Thyroid gland (tissue), 4 donors: ENCODE measurements around the gene ZNRF1. TPM values are rescaled to one million over a fixed set of nuclear protein-coding genes. Genes with fewer than 3 reads are reported as not detected.
A peak's percentile ranks its signal among the peaks of the same experiment; 100 is the strongest.

Experiments used
- DNase-seq, 2 donors: peaks; one replicate each; pipeline ENCODE4 v3.0.0-alpha.2; 2019
- H3K27ac ChIP-seq, 3 donors: fragments of 200-600 bp; sonication (generic); 1 replicate in 2 of 3; 2 replicates in 1 of 3; pipeline ENCODE4 v1.5.1; 2016 to 2019; ENCODE audit warnings: mild to moderate bottlenecking in 1 of 3, moderate library complexity in 1 of 3
- H3K27me3 ChIP-seq: fragments of 200-600 bp; sonication (generic); one replicate; pipeline ENCODE4 v1.5.1; 2019
- H3K36me3 ChIP-seq, 2 donors: fragments of 200-600 bp; sonication (generic); one replicate each; pipeline ENCODE4 v1.5.1; 2016 to 2019
- H3K4me1 ChIP-seq, 2 donors: fragments of 200-600 bp; sonication (generic); one replicate each; pipeline ENCODE4 v1.5.1; 2017 to 2019
- H3K4me3 ChIP-seq, 3 donors: fragments of 200-600 bp; sonication (generic); replicated peaks in 1 of 3; 1 replicate in 2 of 3; 2 replicates in 1 of 3; pipeline ENCODE4 v1.5.1; 2016; ENCODE audit warnings: mild to moderate bottlenecking in 1 of 3
- H3K9me3 ChIP-seq: fragments of 200-600 bp; sonication (generic); one replicate; pipeline ENCODE4 v1.5.1; 2017
- CTCF ChIP-seq, 6 experiments: fragments of 200-600 bp in 3 of 6; fragments of 450-650 bp in 3 of 6; sonication (generic) in 3 of 6; IDR thresholded peaks; one replicate each; pipeline ENCODE4 v1.5.1; 2016 to 2019; ENCODE audit warnings: antibody characterized with exemption in 6 of 6, mild to moderate bottlenecking in 2 of 6, inconsistent platforms in 1 of 6, moderate library complexity in 1 of 6
- POLR2A ChIP-seq, 2 donors: fragments of 450-650 bp; IDR thresholded peaks; one replicate each; pipeline ENCODE4 v1.6.1; 2017; ENCODE audit warnings: antibody characterized with exemption in 2 of 2, mild to moderate bottlenecking in 2 of 2, moderate library complexity in 1 of 2
- WGBS, 2 donors: methylation state at CpG; one replicate each; pipeline ENCODE4 v1.1.5; 2017; 5-methylcytosine and 5-hydroxymethylcytosine counted together
- intact Hi-C: fragments of 100-400 bp; cut with DNase I; formaldehyde crosslinking; loops from one replicate; pipeline ENCODE4 v1.15.1; 2023
- total RNA-seq, 4 donors: library from RNA; depleted of rRNA; stranded (reverse); fragments of >200 nt; gene quantifications; one replicate each; pipeline ENCODE4 v1.2.3, GENCODE V29; 2016

Gene ZNRF1
- total RNA-seq, 4 donors from 2014 or later: 47.4 to 94.5 (median 57.4) TPM

- no peaks in the 10 kb centered on the region for H3K9me3 ChIP-seq
- WGBS, 2 donors: 74 to 83% methylated on average over 3 of the region's 3 CpGs
- no peak for DNase-seq
- H3K4me3 ChIP-seq: no peak overlapping the region
- H3K4me1 ChIP-seq: peaks cover 63 to 82% of the 10 kb centered on the region in 2 donors
- H3K27me3 ChIP-seq: no peaks in the 10 kb centered on the region
- no peaks in the 10 kb centered on the region for H3K36me3 ChIP-seq
- no peak for TF ChIP-seq POLR2A (IDR thresholded peaks at IDR 0.05)
- TF ChIP-seq CTCF (IDR thresholded peaks at IDR 0.05): no peak
- intact Hi-C loops: no loop called here
- peak overlapping the region; percentile 60 to 85 (median 81) for H3K27ac ChIP-seq
Observed at GRCh38 chr16:75061669-75062068, 62.8 kb downstream of the ZNRF1 start.

- no peaks in the 10 kb centered on the region for H3K36me3 ChIP-seq
- H3K4me1 ChIP-seq: peaks cover 70 to 88% of the 10 kb centered on the region in 2 donors
- 41 to 64% methylated on average over 21 to 22 of the region's 22 CpGs for WGBS, 2 donors
- H3K27me3 ChIP-seq: no peaks in the 10 kb centered on the region
- no peaks in the 10 kb centered on the region for H3K9me3 ChIP-seq
- H3K27ac ChIP-seq: peak overlapping the region; percentile 60 to 85 (median 81)
- peak; percentile 93 for DNase-seq
- TF ChIP-seq POLR2A (IDR thresholded peaks at IDR 0.05): no peak
- peak in 1 of 6 experiments; percentile 14 for TF ChIP-seq CTCF (IDR thresholded peaks at IDR 0.05)
- no peak overlapping the region for H3K4me3 ChIP-seq
- intact Hi-C loops: no loop called here
Observed at GRCh38 chr16:75062135-75062975, 63.5 kb downstream of the ZNRF1 start.

GRCh38 chr16:75062976-75063346, 64.1 kb downstream of the ZNRF1 start:
- no peaks in the 10 kb centered on the region for H3K27me3 ChIP-seq
- no peak overlapping the region for H3K4me3 ChIP-seq
- H3K9me3 ChIP-seq: no peaks in the 10 kb centered on the region
- TF ChIP-seq POLR2A (IDR thresholded peaks at IDR 0.05) (no peak), CTCF (IDR thresholded peaks at IDR 0.05) (no peak)
- H3K4me1 ChIP-seq: peaks cover 76 to 94% of the 10 kb centered on the region in 2 donors
- 92 to 94% methylated on average over 8 to 9 of the region's 9 CpGs for WGBS, 2 donors
- no peak for DNase-seq
- H3K27ac ChIP-seq: peak overlapping the region; percentile 60 to 85 (median 81)
- no peaks in the 10 kb centered on the region for H3K36me3 ChIP-seq
- intact Hi-C loops: no loop called here

GRCh38 chr16:75063549-75064088, 64.8 kb downstream of the ZNRF1 start:
- 91 to 96% methylated on average over 8 of the region's 8 CpGs for WGBS, 2 donors
- Histone ChIP-seq H3K9me3 (no peaks in the 10 kb centered on the region), H3K27me3 (no peaks in the 10 kb centered on the region), H3K4me1 (peaks cover 77 to 94% of the 10 kb centered on the region in 2 donors), H3K36me3 (no peaks in the 10 kb centered on the region), H3K27ac (peak overlapping the region; percentile 60 to 85 (median 81)), H3K4me3 (no peak overlapping the region)
- TF ChIP-seq POLR2A (IDR thresholded peaks at IDR 0.05): no peak
- no peak for TF ChIP-seq CTCF (IDR thresholded peaks at IDR 0.05)
- DNase-seq: peak in 1 of 2 donors; percentile 30
- intact Hi-C loops: no loop called here
